ENCODE measurements around the gene SFXN4.

Gene SFXN4, protein sequence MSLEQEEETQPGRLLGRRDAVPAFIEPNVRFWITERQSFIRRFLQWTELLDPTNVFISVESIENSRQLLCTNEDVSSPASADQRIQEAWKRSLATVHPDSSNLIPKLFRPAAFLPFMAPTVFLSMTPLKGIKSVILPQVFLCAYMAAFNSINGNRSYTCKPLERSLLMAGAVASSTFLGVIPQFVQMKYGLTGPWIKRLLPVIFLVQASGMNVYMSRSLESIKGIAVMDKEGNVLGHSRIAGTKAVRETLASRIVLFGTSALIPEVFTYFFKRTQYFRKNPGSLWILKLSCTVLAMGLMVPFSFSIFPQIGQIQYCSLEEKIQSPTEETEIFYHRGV

GRCh38 chr10:119165171-119166117, at the start of gene SFXN4:
TSS of gene SFXN4 (minus strand) at chr10:119165714. CDS start at chr10:119165647, 67 bp downstream.
- DNase-seq (ENCODE audit: insufficient read length, low spot score): no peak
- FAIRE-seq: no peak
- TF ChIP-seq, protein P1, sequence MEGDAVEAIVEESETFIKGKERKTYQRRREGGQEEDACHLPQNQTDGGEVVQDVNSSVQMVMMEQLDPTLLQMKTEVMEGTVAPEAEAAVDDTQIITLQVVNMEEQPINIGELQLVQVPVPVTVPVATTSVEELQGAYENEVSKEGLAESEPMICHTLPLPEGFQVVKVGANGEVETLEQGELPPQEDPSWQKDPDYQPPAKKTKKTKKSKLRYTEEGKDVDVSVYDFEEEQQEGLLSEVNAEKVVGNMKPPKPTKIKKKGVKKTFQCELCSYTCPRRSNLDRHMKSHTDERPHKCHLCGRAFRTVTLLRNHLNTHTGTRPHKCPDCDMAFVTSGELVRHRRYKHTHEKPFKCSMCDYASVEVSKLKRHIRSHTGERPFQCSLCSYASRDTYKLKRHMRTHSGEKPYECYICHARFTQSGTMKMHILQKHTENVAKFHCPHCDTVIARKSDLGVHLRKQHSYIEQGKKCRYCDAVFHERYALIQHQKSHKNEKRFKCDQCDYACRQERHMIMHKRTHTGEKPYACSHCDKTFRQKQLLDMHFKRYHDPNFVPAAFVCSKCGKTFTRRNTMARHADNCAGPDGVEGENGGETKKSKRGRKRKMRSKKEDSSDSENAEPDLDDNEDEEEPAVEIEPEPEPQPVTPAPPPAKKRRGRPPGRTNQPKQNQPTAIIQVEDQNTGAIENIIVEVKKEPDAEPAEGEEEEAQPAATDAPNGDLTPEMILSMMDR (IDR thresholded peaks at IDR 0.05; ENCODE audit: insufficient read depth, missing control alignments): no peak

DNA sequence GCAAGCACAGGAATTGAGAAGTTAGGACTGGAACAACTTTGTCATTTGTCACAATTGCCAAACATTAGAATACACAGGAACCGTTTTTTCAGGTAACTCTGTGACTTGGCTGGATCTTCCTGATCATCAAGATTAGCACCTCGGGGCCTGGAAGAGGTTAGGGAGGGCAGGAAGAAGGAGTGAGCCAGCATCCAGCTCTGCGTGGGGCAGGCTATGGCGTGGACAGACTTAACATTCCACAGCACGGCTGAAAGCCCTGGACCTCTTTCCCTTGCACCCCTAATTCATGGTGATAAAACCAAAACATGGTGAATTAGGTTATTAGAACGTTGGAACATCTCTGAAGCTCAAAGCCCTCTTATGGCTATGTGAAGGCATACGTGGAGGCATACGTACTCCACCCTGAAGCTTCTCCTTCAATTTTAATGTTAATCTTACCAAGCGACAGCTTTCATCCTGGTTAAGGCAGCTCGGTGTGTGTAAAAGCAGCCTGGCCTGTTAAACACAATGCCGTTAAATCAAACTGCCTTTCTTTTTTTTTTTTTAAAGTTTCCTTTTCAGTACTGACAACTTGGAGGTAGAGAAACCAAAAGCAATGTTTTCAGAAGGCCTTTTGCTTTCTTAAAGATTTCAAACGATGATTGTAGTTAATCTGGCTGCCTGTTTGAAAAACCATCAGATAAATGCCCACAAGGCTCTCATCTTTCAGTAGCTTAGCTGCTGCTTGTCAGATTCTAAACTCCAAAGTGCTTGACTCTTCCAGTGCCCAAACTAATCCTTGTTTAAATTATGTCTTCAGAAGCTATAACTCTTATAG, 46.3 kb upstream of the SFXN4 start:
- FAIRE-seq (no peak), DNase-seq (ENCODE audit: insufficient read length, low spot score) (no peak)
- TF ChIP-seq, protein P1 (IDR thresholded peaks at IDR 0.05; ENCODE audit: insufficient read depth, missing control alignments): no peak

- no peak for DNase-seq (ENCODE audit: insufficient read length, low spot score)
- TF ChIP-seq, protein P1 (IDR thresholded peaks at IDR 0.05; ENCODE audit: insufficient read depth, missing control alignments): no peak
- no peak for FAIRE-seq
Measured at GRCh38 chr10:119211176-119211575, 45.7 kb upstream of the SFXN4 start.

GRCh38 chr10:119210633-119211032, 45.1 kb upstream of the SFXN4 start:
- TF ChIP-seq, protein P1 (IDR thresholded peaks at IDR 0.05; ENCODE audit: insufficient read depth, missing control alignments): no peak
- FAIRE-seq: no peak
- DNase-seq (ENCODE audit: insufficient read length, low spot score): no peak

GRCh38 chr10:119209736-119210355, 44.3 kb upstream of the SFXN4 start:
- TF ChIP-seq, protein P1 (IDR thresholded peaks at IDR 0.05; ENCODE audit: insufficient read depth, missing control alignments): no peak
- no peak for DNase-seq (ENCODE audit: insufficient read length, low spot score)
- FAIRE-seq: no peak

DNA sequence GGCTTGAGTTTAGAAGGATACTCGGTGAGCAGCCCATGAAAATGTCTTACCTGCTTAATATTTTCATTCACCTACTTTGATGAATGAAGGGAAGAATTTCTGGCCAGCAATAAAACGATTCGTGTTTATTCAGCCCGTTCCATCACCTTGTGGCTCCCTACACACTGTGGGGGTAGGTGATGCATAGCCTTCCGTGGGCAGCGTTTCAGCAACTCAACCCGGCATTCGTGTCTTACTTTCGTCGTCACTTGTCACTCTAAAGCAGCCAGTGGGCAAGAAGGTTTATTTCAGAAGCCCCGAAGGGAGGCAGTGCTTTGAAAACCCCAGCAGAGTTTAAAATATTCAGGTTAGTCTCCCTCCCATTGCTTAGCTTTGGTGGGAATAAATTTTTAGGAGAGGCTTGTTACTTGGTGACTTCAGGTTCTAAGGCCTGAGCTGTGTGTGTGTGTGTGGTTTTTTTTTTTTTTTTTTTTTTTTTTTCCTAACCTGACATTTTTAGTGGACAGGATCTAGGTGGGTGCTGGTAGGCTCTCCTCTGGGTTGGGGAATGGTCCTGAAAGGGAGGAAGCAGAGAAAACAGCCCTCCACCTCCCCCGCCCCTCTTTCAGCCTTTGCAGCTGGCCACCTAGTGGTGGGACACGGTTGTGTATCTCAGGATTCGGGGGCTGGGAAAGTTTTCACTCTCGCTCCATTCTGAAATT, 43.7 kb upstream of the SFXN4 start:
- TF ChIP-seq, protein P1 (IDR thresholded peaks at IDR 0.05; ENCODE audit: insufficient read depth, missing control alignments): peak; percentile 78
- DNase-seq (ENCODE audit: insufficient read length, low spot score) (no peak), FAIRE-seq (no peak)
